ENCODE data around the gene UBAC2. TPM values are rescaled to one million over a fixed set of nuclear protein-coding genes. Genes with fewer than 3 reads are reported as not detected.

UBAC2 gene
- polyA plus RNA-seq, 3 donors = 59.6 to 113 (median 96.7) TPM

GRCh38 chr13:99313941-99314340 lies 113.3 kb downstream of the UBAC2 start:
- intact Hi-C loops (cut with micrococcal nuclease) = loop anchor here in 1 of 2 donors (2.0 to 5.0 kb wide), 2 partner anchors 33 to 118 kb away; no protein-coding TSS in a partner anchor
- peaks cover 5 to 43% of the 10 kb centered on the region in 2 donors for H3K36me3 ChIP-seq (replicated peaks in 1 of 2; ENCODE audit: control insufficient read depth in 1 of 2, insufficient read depth in 2 of 2, low read length in 2 of 2)
- no peaks in the 10 kb centered on the region for H3K9me3 ChIP-seq (replicated peaks in 1 of 2; ENCODE audit: control insufficient read depth in 1 of 2, insufficient read depth in 1 of 2, low read length in 2 of 2)
- peak overlapping the region in 1 of 2 donors; percentile 99 for H3K27ac ChIP-seq (ENCODE audit: low read depth in 1 of 2, low read length in 2 of 2)
- WGBS (ENCODE audit: insufficient coverage) = no CpG with 5 or more reads among the region's 1 CpG
- Mint-ChIP-seq H3K4me1 (peaks cover 62% of the 10 kb centered on the region), H3K36me3 (peaks cover 59 to 60% of the 10 kb centered on the region in 2 donors), H3K9me3 (peaks cover 0 to 7% (median 0%) of the 10 kb centered on the region in 7 donors), H3K27ac (peak overlapping the region; percentile 40 to 100 (median 98)), H3K4me3 (peak overlapping the region in 1 of 2 donors; percentile 81), H3K27me3 (ENCODE audit: low read depth in 3 of 3) (peaks cover 0 to 1% (median 0%) of the 10 kb centered on the region in 3 donors)
- DNase-seq = no peak
- peaks cover 57 to 71% of the 10 kb centered on the region in 2 donors for H3K4me1 ChIP-seq (ENCODE audit: control insufficient read depth in 1 of 2, insufficient read depth in 2 of 2, low read length in 2 of 2)
- TF ChIP-seq, protein P1, sequence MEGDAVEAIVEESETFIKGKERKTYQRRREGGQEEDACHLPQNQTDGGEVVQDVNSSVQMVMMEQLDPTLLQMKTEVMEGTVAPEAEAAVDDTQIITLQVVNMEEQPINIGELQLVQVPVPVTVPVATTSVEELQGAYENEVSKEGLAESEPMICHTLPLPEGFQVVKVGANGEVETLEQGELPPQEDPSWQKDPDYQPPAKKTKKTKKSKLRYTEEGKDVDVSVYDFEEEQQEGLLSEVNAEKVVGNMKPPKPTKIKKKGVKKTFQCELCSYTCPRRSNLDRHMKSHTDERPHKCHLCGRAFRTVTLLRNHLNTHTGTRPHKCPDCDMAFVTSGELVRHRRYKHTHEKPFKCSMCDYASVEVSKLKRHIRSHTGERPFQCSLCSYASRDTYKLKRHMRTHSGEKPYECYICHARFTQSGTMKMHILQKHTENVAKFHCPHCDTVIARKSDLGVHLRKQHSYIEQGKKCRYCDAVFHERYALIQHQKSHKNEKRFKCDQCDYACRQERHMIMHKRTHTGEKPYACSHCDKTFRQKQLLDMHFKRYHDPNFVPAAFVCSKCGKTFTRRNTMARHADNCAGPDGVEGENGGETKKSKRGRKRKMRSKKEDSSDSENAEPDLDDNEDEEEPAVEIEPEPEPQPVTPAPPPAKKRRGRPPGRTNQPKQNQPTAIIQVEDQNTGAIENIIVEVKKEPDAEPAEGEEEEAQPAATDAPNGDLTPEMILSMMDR (IDR thresholded peaks at IDR 0.05) = no peak
- H3K9ac ChIP-seq (ENCODE audit: insufficient read depth, low read length, poor library complexity, severe bottlenecking) = peak overlapping the region; percentile 68
- H3K4me2 ChIP-seq (replicated peaks; ENCODE audit: extremely low read depth, low read length, poor library complexity, severe bottlenecking) = peak overlapping the region; percentile 56
- peak overlapping the region in 1 of 3 experiments; percentile 49 for H3K4me3 ChIP-seq (replicated peaks in 1 of 3; ENCODE audit: low read depth in 2 of 3, low read length in 3 of 3)
- H2AFZ ChIP-seq (ENCODE audit: insufficient read depth, low read depth, low read length, poor library complexity, severe bottlenecking) = no peak overlapping the region
- no peaks in the 10 kb centered on the region for H4K20me1 ChIP-seq (ENCODE audit: insufficient read depth, low read length)
- H3K27me3 ChIP-seq (ENCODE audit: control insufficient read depth in 2 of 2, insufficient read depth in 2 of 2, low read length in 2 of 2) = no peaks in the 10 kb centered on the region
- peaks cover 70% of the 10 kb centered on the region for H3K79me2 ChIP-seq (ENCODE audit: insufficient read depth, low read length)

DNA sequence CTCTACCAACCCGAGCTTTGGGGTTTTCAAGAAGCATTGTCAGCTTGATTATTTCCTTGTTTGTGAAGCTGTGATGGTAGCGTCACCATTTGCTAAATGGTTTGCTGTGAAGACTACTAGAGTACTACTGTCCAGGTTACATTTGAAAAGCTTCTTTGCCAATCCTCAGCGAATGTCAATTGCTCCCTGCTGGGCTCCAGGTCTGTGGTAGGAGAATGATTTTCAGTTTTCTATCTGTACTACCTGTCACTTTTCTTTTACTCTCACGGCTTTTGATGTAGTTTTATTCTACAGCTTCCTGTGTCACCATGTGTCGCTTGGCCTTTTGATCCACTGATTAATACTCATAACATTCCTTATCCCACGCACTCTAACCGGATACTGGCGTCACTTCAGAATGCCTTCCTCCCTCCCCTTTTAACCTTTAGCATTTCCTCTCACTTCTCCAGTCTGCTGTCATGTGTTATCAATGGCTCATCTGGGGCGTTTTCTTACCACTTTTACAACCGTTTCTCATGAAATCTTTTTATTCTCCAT lies 114.1 kb downstream of the UBAC2 start:
- 98% methylated on average over 7 of the region's 10 CpGs for WGBS (ENCODE audit: insufficient coverage)
- peaks cover 59 to 61% of the 10 kb centered on the region in 2 donors for H3K36me3 Mint-ChIP-seq
- H3K27me3 Mint-ChIP-seq (ENCODE audit: low read depth in 3 of 3) = peaks cover 0 to 1% (median 0%) of the 10 kb centered on the region in 3 donors
- Histone ChIP-seq H3K4me3 (replicated peaks in 1 of 3; ENCODE audit: low read depth in 2 of 3, low read length in 3 of 3) (peak overlapping the region in 1 of 3 experiments; percentile 49), H3K9me3 (replicated peaks in 1 of 2; ENCODE audit: control insufficient read depth in 1 of 2, insufficient read depth in 1 of 2, low read length in 2 of 2) (no peaks in the 10 kb centered on the region), H3K9ac (ENCODE audit: insufficient read depth, low read length, poor library complexity, severe bottlenecking) (no peak overlapping the region), H3K36me3 (replicated peaks in 1 of 2; ENCODE audit: control insufficient read depth in 1 of 2, insufficient read depth in 2 of 2, low read length in 2 of 2) (peaks cover 5 to 51% of the 10 kb centered on the region in 2 donors), H3K27ac (ENCODE audit: low read depth in 1 of 2, low read length in 2 of 2) (peak overlapping the region in 1 of 2 donors; percentile 99), H3K79me2 (ENCODE audit: insufficient read depth, low read length) (peaks cover 72% of the 10 kb centered on the region), H3K27me3 (ENCODE audit: control insufficient read depth in 2 of 2, insufficient read depth in 2 of 2, low read length in 2 of 2) (no peaks in the 10 kb centered on the region), H2AFZ (ENCODE audit: insufficient read depth, low read depth, low read length, poor library complexity, severe bottlenecking) (no peak overlapping the region), H3K4me1 (ENCODE audit: control insufficient read depth in 1 of 2, insufficient read depth in 2 of 2, low read length in 2 of 2) (peaks cover 56 to 71% of the 10 kb centered on the region in 2 donors), H3K4me2 (replicated peaks; ENCODE audit: extremely low read depth, low read length, poor library complexity, severe bottlenecking) (peak overlapping the region; percentile 12), H4K20me1 (ENCODE audit: insufficient read depth, low read length) (no peaks in the 10 kb centered on the region)
- no peak for DNase-seq
- H3K9me3 Mint-ChIP-seq = peaks cover 0 to 7% (median 0%) of the 10 kb centered on the region in 7 donors
- peak overlapping the region in 3 of 7 donors; percentile 34 to 82 (median 81) for H3K27ac Mint-ChIP-seq
- peaks cover 62% of the 10 kb centered on the region for H3K4me1 Mint-ChIP-seq
- TF ChIP-seq, protein P1 (IDR thresholded peaks at IDR 0.05) = no peak
- intact Hi-C loops (cut with micrococcal nuclease) = loop anchor here in 1 of 2 donors (5.0 kb wide), 1 partner anchor 118 kb away; no protein-coding TSS in a partner anchor
- H3K4me3 Mint-ChIP-seq = peak overlapping the region; percentile 9 to 81

Data from CD14-positive monocyte (primary cell).